ENCODE measurements around the gene LPCAT2. TPM values are rescaled to one million over a fixed set of nuclear protein-coding genes. Genes with fewer than 3 reads are reported as not detected.

Gene LPCAT2
- total and polyA plus RNA-seq, 2 of the 8 experiments (the other 6 are each of a cell fraction or from before 2014, with no cell fraction given), result 2.2 to 10.6 TPM

- TF ChIP-seq SIN3A (conservative IDR thresholded peaks at IDR 0.05 in 1 of 2, IDR thresholded peaks at IDR 0.05 in 1 of 2; ENCODE audit: low read depth in 1 of 2, low read length in 2 of 2) (no peak), CBX5 (IDR thresholded peaks at IDR 0.05; ENCODE audit: low read depth, low read length) (no peak), HDAC2 (IDR thresholded peaks at IDR 0.05; ENCODE audit: borderline replicate concordance in 1 of 2, low read depth in 2 of 2, low read length in 2 of 2) (no peak), BCL11A (IDR thresholded peaks at IDR 0.05; ENCODE audit: low read depth in 2 of 2, low read length in 2 of 2) (no peak), FOSL1 (IDR thresholded peaks at IDR 0.05; ENCODE audit: insufficient read depth, low read depth, low read length) (no peak), SP1 (IDR thresholded peaks at IDR 0.05; ENCODE audit: low read depth, low read length) (no peak), ZNF274 (IDR thresholded peaks at IDR 0.05; ENCODE audit: borderline replicate concordance, extremely low read depth, low read length) (no peak), SIX5 (IDR thresholded peaks at IDR 0.05; ENCODE audit: low read depth, low read length) (no peak)
Observed at GRCh38 chr16:55492756-55493380, 16.0 kb upstream of the LPCAT2 start (continued).
